CD8-positive, alpha-beta memory T cell (primary cell): Measurements from ENCODE around the gene ABCA1. TPM values are rescaled to one million over a fixed set of nuclear protein-coding genes. Genes with fewer than 3 reads are reported as not detected.
A peak's percentile ranks its signal among the peaks of the same experiment; 100 is the strongest.
"Not testable (repeated sequence)": the region's sequence is repeated elsewhere in the genome, so short reads cannot be mapped to it uniquely, and the experiment has no call there.

Experiments used
- CTCF ChIA-PET: fragments of 350-600 bp; sonication (Branson Sonifier 250); formaldehyde crosslinking; loops from one replicate; lab custom pipeline; 2021; ENCODE audit warnings: antibody characterized with exemption; lab: Charles Lee
- POLR2A ChIA-PET: fragments of 350-600 bp; sonication (Branson Sonifier 250); formaldehyde crosslinking; loops from one replicate; lab custom pipeline; 2021; ENCODE audit warnings: antibody characterized with exemption; lab: Charles Lee
- DNase-seq, 5 donors: peaks; one replicate each; pipeline versions ENCODE4 v3.0.0 to v3.0.0-alpha.2; 2020 to 2022; ENCODE audit warnings: mixed read lengths in 1 of 5
- H3K27ac ChIP-seq: one replicate; pipeline ENCODE4 v1.7.0; 2013; ENCODE audit warnings: low read depth, mild to moderate bottlenecking, low read length, moderate library complexity
- H3K27me3 ChIP-seq: 2 replicates; pipeline ENCODE4 v1.7.0; 2013; ENCODE audit warnings: low read length, mild to moderate bottlenecking; ENCODE audit not compliant: insufficient read depth, poor library complexity, severe bottlenecking
- H3K36me3 ChIP-seq: 2 replicates; pipeline ENCODE4 v1.7.0; 2013; ENCODE audit warnings: mild to moderate bottlenecking, low read length, moderate library complexity; ENCODE audit not compliant: insufficient read depth
- H3K4me1 ChIP-seq: 2 replicates; pipeline ENCODE4 v1.7.0; 2013; ENCODE audit warnings: mild to moderate bottlenecking, low read length, moderate library complexity; ENCODE audit not compliant: insufficient read depth
- H3K4me3 ChIP-seq: 2 replicates; pipeline ENCODE4 v1.7.0; 2013; ENCODE audit warnings: mild to moderate bottlenecking, low read length
- H3K9me3 ChIP-seq: 2 replicates; pipeline ENCODE4 v1.7.0; 2013; ENCODE audit warnings: mild to moderate bottlenecking, low read length
- H3K27ac Mint-ChIP-seq, 8 donors: one replicate each; pipeline ENCODE4 v1.8.0; 2020 to 2021; ENCODE audit warnings: mixed read lengths in 8 of 8, mild to moderate bottlenecking in 6 of 8, inconsistent platforms in 3 of 8, moderate library complexity in 3 of 8
- H3K27me3 Mint-ChIP-seq, 2 donors: one replicate each; pipeline ENCODE4 v1.8.0; 2020 to 2021; ENCODE audit warnings: mixed read lengths in 2 of 2, mild to moderate bottlenecking in 1 of 2, moderate library complexity in 1 of 2
- H3K36me3 Mint-ChIP-seq, 3 donors: one replicate each; pipeline ENCODE4 v1.8.0; 2020 to 2021; ENCODE audit warnings: mixed read lengths in 3 of 3, inconsistent platforms in 1 of 3, mild to moderate bottlenecking in 1 of 3
- H3K4me1 Mint-ChIP-seq, 3 donors: one replicate each; pipeline ENCODE4 v1.8.0; 2020 to 2021; ENCODE audit warnings: mixed read lengths in 3 of 3, inconsistent platforms in 1 of 3, mild to moderate bottlenecking in 1 of 3
- H3K4me3 Mint-ChIP-seq, 7 donors: one replicate each; pipeline ENCODE4 v1.8.0; 2020 to 2021; ENCODE audit warnings: mixed read lengths in 7 of 7, mild to moderate bottlenecking in 6 of 7, moderate library complexity in 4 of 7, inconsistent platforms in 2 of 7
- H3K9me3 Mint-ChIP-seq, 5 donors: one replicate each; pipeline ENCODE4 v1.8.0; 2020 to 2022; ENCODE audit warnings: mixed read lengths in 5 of 5, mild to moderate bottlenecking in 3 of 5, moderate library complexity in 2 of 5, inconsistent platforms in 1 of 5
- polyA plus RNA-seq: library from polyadenylated mRNA; unstranded; fragments of 300-500 nt; fragmentation: Illumina TruSeq; gene quantifications from one replicate; pipeline ENCODE4 v1.2.3, GENCODE V29; 2021
- total RNA-seq, 2 experiments: library from RNA; stranded (reverse); gene quantifications; one replicate each; pipeline ENCODE4 v1.2.3, GENCODE V29; 2021

The ABCA1 gene
- total RNA-seq = under 1 TPM; 0.83 to 0.89 TPM
- polyA plus RNA-seq = not detected

GRCh38 chr9:104927912-104928740 lies at the start of gene ABCA1:
ABCA1 (minus strand) TSS chr9:104928155; CDS start chr9:104903679, 24,476 bp downstream.
- H3K27ac ChIP-seq = no peak within 1 kb of the TSS

GRCh38 chr9:104977580-104977979 lies 49.6 kb upstream of the ABCA1 start:
- Histone ChIP-seq H3K4me3 (no peak overlapping the region), H3K9me3 (no peaks in the 10 kb centered on the region), H3K36me3 (no peaks in the 10 kb centered on the region), H3K27me3 (no peaks in the 10 kb centered on the region), H3K4me1 (no peaks in the 10 kb centered on the region), H3K27ac (no peak overlapping the region)
- Mint-ChIP-seq H3K4me3 (no peak overlapping the region), H3K9me3 (no peaks in the 10 kb centered on the region), H3K27ac (no peak overlapping the region), H3K27me3 (peaks cover 2 to 14% of the 10 kb centered on the region in 2 donors), H3K4me1 (peaks cover 0 to 6% (median 0%) of the 10 kb centered on the region in 3 donors), H3K36me3 (peaks cover 0 to 2% (median 0%) of the 10 kb centered on the region in 3 donors)
- CTCF ChIA-PET = no interaction called here
- no peak for DNase-seq
- POLR2A ChIA-PET = no interaction called here

More at GRCh38 chr9:104927912-104928740, at the start of gene ABCA1:
- H3K27ac Mint-ChIP-seq = peak within 1 kb of the TSS; percentile 31 to 93 (median 82)
- DNase-seq = peak; percentile 39 to 72 (median 62)
- Histone ChIP-seq H3K9me3 (no peaks in the 10 kb centered on the region), H3K36me3 (no peaks in the 10 kb centered on the region), H3K4me1 (no peaks in the 10 kb centered on the region), H3K4me3 (peak within 1 kb of the TSS; percentile 78), H3K27me3 (peaks cover 3% of the 10 kb centered on the region)
- H3K27me3 Mint-ChIP-seq = peaks cover 27 to 36% of the 10 kb centered on the region in 2 donors
- H3K36me3 Mint-ChIP-seq = peaks cover 0 to 1% (median 0%) of the 10 kb centered on the region in 3 donors
- peaks cover 12 to 30% (median 23%) of the 10 kb centered on the region in 3 donors for H3K4me1 Mint-ChIP-seq
- no peaks in the 10 kb centered on the region for H3K9me3 Mint-ChIP-seq
- POLR2A ChIA-PET = no interaction called here
- CTCF ChIA-PET = interaction anchor here (1.8 to 1.9 kb wide), 2 partner anchors 27 to 194 kb away, joined by 4 to 5 read pairs; no protein-coding TSS in a partner anchor
- peak within 1 kb of the TSS; percentile 86 to 95 (median 90) for H3K4me3 Mint-ChIP-seq

GRCh38 chr9:104977168-104977567 lies 49.2 kb upstream of the ABCA1 start:
- no peak for DNase-seq
- no peak overlapping the region for H3K27ac Mint-ChIP-seq
- peaks cover 2 to 18% of the 10 kb centered on the region in 2 donors for H3K27me3 Mint-ChIP-seq
- no peak overlapping the region for H3K27ac ChIP-seq
- H3K4me3 ChIP-seq = no peak overlapping the region
- no peak overlapping the region for H3K4me3 Mint-ChIP-seq
- CTCF ChIA-PET = no interaction called here
- no peaks in the 10 kb centered on the region for H3K27me3 ChIP-seq
- peaks cover 0 to 6% (median 0%) of the 10 kb centered on the region in 3 donors for H3K4me1 Mint-ChIP-seq
- no peaks in the 10 kb centered on the region for H3K9me3 Mint-ChIP-seq
- peaks cover 0 to 2% (median 0%) of the 10 kb centered on the region in 3 donors for H3K36me3 Mint-ChIP-seq
- POLR2A ChIA-PET = no interaction called here
- no peaks in the 10 kb centered on the region for H3K9me3 ChIP-seq
- H3K36me3 ChIP-seq = no peaks in the 10 kb centered on the region
- no peaks in the 10 kb centered on the region for H3K4me1 ChIP-seq

GRCh38 chr9:104975966-104976595 lies 48.1 kb upstream of the ABCA1 start:
- CTCF ChIA-PET = interaction anchor here (0.7 kb wide), 1 partner anchor 702 kb away, joined by 3 read pairs; no protein-coding TSS in a partner anchor
- H3K36me3 Mint-ChIP-seq, H3K9me3 ChIP-seq, DNase-seq, H3K4me3 Mint-ChIP-seq, H3K36me3 ChIP-seq, POLR2A ChIA-PET, H3K4me1 ChIP-seq, H3K27ac Mint-ChIP-seq, H3K27ac ChIP-seq, H3K27me3 ChIP-seq, H3K4me1 Mint-ChIP-seq, H3K4me3 ChIP-seq, H3K9me3 Mint-ChIP-seq: not testable (repeated sequence)
- H3K27me3 Mint-ChIP-seq = peaks cover 7 to 24% of the 10 kb centered on the region in 2 donors

- H3K4me1 ChIP-seq = no peaks in the 10 kb centered on the region
- H3K9me3 Mint-ChIP-seq = no peaks in the 10 kb centered on the region
- no peak for DNase-seq
- ChIA-PET POLR2A (interaction anchor here (0.7 kb wide), 1 partner anchor 100 kb away, joined by 6 read pairs; no protein-coding TSS in a partner anchor), CTCF (interaction anchor here (1.0 kb wide), 1 partner anchor 10 kb away, joined by 3 read pairs; no protein-coding TSS in a partner anchor)
- no peak overlapping the region for H3K27ac ChIP-seq
- no peak overlapping the region for H3K27ac Mint-ChIP-seq
- peaks cover 0 to 6% (median 0%) of the 10 kb centered on the region in 3 donors for H3K4me1 Mint-ChIP-seq
- no peaks in the 10 kb centered on the region for H3K27me3 ChIP-seq
- H3K36me3 ChIP-seq = no peaks in the 10 kb centered on the region
- peaks cover 10 to 29% of the 10 kb centered on the region in 2 donors for H3K27me3 Mint-ChIP-seq
- H3K4me3 Mint-ChIP-seq = no peak overlapping the region
- no peaks in the 10 kb centered on the region for H3K9me3 ChIP-seq
- peaks cover 0 to 2% (median 0%) of the 10 kb centered on the region in 3 donors for H3K36me3 Mint-ChIP-seq
- no peak overlapping the region for H3K4me3 ChIP-seq
These were observed 46.4 kb upstream of the ABCA1 start for GRCh38 chr9:104974053-104974962.

GRCh38 chr9:104972242-104972866 lies 44.4 kb upstream of the ABCA1 start:
- no peak overlapping the region for H3K4me3 ChIP-seq
- no peaks in the 10 kb centered on the region for H3K27me3 ChIP-seq
- Mint-ChIP-seq H3K4me1 (peaks cover 12 to 17% (median 12%) of the 10 kb centered on the region in 3 donors), H3K27me3 (peaks cover 10 to 29% of the 10 kb centered on the region in 2 donors), H3K36me3 (peaks cover 0 to 2% (median 0%) of the 10 kb centered on the region in 3 donors), H3K9me3 (peaks cover 0 to 2% (median 0%) of the 10 kb centered on the region in 5 donors), H3K27ac (no peak overlapping the region), H3K4me3 (no peak overlapping the region)
- DNase-seq = no peak
- H3K9me3 ChIP-seq = no peaks in the 10 kb centered on the region
- ChIA-PET POLR2A (no interaction called here), CTCF (no interaction called here)
- H3K4me1 ChIP-seq = peaks cover 15% of the 10 kb centered on the region
- H3K36me3 ChIP-seq = no peaks in the 10 kb centered on the region
- no peak overlapping the region for H3K27ac ChIP-seq

GRCh38 chr9:104971511-104971910 lies 43.6 kb upstream of the ABCA1 start:
- no peaks in the 10 kb centered on the region for H3K27me3 ChIP-seq
- H3K4me1 ChIP-seq = peaks cover 15% of the 10 kb centered on the region
- POLR2A ChIA-PET = no interaction called here
- H3K27ac ChIP-seq = no peak overlapping the region
- H3K4me1 Mint-ChIP-seq = peaks cover 12 to 17% (median 12%) of the 10 kb centered on the region in 3 donors
- H3K4me3 Mint-ChIP-seq = no peak overlapping the region
- H3K36me3 Mint-ChIP-seq = peaks cover 0 to 2% (median 0%) of the 10 kb centered on the region in 3 donors
- H3K9me3 Mint-ChIP-seq = peaks cover 0 to 2% (median 0%) of the 10 kb centered on the region in 5 donors
- no peak for DNase-seq
- peaks cover 10 to 29% of the 10 kb centered on the region in 2 donors for H3K27me3 Mint-ChIP-seq
- H3K27ac Mint-ChIP-seq = no peak overlapping the region
- no peak overlapping the region for H3K4me3 ChIP-seq
- H3K9me3 ChIP-seq = no peaks in the 10 kb centered on the region
- CTCF ChIA-PET = no interaction called here
- no peaks in the 10 kb centered on the region for H3K36me3 ChIP-seq
